GM19238 (cell line): ENCODE data around the gene CCDC169.
"Not testable (repeated sequence)": the region's sequence is repeated elsewhere in the genome, so short reads cannot be mapped to it uniquely, and the experiment has no call there.

Experiments
- DNase-seq: peaks from one replicate; pipeline ENCODE4 v3.0.0; 2011; ENCODE audit warnings: low spot score; ENCODE audit not compliant: insufficient read length

Gene CCDC169

DNA sequence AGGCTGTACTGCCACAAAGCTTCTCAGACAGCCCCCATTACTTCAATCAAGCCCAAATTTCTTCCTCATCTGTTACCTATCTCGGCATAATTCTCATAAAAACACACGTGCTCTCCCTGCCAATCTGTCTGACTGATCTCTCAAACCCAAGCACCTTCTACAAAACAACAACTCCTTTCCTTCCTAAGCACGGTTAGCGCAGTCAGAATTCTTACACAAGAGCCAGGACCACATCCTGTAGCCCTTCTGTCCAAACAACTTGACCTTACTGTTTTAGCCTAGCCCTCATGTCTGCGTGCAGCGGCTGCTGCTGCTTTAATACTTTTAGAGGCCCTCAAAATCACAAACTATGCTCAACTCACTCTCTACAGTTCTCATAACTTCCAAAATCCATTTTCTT is 22.2 kb upstream of the CCDC169 start:
- DNase-seq: not testable (repeated sequence)

DNA sequence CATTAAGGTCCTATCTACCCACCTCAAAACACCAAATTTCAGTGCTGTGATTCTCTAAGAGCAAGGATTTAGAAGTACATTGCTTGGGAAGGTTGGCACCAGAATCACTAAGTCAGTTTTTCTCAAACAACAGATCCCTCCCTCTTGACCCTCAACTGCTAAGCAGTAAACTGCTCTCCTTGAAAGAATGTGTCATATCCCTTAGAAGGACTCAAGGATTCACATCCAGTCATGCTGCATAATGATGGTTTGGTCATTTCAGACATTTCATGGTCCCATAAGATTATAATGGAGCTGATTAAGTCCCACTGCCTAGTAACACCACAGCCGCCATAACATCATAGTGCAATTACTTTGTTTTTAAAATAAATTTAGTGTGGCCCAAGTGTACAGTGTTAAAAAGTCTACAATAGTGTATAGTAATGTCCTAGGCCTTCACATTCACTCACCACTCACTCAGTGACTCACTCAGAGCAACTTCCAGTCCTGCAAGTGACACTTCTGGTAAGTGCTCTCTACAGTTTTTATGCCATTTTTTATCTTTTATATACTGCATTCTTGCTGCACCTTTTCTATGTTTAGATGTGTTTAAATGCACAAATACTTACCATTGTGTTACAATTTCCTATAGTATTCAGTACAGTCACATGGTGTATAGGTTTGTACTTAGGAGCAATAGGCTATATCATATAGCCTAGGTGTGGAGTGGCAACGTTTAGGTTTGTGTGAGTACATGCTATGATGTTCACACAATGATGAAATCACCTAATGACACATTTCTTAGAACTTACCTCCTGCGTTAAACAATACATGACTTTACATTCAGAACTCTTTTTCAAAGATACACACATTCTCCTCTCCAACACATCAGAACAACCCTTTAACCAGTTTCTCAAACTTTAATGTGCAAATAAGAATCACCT is 15.7 kb upstream of the CCDC169 start:
- DNase-seq: no peak

DNA sequence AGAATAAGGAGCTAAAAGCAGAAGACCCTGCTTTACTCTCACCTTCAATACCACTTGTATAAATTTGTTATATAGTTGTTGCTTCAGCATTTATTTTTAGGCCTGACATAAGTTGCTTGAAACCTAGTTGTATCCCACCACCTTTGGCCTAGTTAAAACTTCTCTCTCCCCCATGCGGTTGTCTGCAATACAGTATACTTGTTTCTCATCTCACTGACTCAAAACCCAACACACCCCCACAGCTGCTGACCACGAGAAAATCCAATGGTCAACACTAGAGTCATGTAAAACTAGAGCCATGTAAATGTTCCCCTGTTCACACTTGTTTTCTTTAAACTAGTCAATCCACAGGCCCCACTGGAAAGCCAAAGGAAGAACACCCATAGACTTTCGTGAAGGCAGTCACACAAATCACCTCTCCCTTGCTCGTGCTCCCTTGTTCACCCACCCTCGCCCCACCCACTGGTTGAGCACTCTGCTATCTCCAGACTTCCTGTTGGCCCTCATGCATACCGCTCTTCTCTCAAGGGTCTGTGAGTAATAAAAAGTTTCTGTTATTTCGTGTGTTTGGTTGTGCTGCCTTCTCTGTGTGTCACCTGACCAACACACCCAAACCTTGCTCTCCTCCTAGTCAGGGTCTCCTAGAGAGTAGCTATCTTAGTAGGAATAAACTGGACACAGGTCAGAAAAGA is 12.9 kb upstream of the CCDC169 start:
- DNase-seq: no peak

DNA sequence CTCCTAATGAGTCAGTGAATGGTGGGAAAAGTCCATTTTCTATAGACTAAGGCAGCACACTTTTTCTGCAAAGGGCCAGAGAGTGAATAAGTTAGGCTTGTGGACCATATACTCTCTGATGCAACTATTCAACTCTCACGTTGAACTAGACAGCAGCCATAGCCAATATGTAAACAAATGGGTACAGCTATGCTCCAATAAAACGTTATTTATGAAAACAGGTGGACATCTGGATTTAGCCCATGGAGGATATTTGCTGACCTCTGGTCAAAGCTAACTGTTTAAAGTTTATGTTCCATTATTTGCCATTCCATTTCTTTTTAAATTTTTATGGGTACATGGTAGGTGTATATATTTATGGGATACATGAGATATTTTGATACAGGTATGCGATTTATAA is 4.7 kb upstream of the CCDC169 start:
- no peak for DNase-seq

DNA sequence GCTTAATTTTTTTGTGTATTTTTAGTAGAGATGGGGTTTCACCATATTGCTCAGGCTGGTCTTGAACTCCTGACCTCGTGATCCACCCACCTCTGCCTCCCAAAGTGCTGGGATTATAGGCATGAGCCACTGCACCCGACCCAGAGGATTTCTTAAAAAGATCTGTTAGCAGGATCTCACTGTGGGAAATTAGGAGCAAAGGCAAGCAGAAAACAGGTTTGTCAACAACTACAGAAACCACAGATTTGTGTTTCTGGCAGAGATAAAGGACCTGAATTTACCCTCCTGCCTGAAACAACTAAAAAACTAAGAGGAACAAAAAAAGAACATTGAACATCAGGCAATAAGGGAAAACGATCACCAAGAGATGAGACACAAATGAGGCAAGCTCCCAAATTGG is 1.9 kb upstream of the CCDC169 start:
- DNase-seq: not testable (repeated sequence)

DNA sequence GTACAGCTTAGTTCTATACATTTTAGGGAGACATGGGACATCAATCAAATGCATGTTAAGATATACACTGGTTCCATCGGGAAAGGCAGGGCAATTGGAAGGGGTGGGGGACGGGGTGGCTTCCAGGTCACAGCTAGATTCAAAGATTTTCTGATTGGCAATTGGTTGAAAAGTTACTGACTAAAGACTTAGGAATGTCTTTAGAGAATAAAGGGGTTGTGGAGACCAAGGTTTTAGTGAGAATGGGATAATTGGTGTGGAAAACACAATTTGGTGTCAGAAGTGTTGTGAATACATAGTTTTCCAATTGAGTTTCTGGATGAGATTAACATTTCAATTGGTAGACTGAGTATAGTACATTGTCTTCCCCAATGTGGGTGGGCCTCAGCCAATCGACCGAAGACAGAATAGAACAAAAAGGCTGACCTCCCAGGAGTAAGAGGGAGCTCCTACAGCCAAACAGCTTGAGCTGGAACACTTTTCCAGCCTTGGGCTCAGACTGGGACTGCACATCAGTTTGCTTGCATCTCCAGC is 988 bp upstream of the CCDC169 start:
- DNase-seq: no peak

DNA sequence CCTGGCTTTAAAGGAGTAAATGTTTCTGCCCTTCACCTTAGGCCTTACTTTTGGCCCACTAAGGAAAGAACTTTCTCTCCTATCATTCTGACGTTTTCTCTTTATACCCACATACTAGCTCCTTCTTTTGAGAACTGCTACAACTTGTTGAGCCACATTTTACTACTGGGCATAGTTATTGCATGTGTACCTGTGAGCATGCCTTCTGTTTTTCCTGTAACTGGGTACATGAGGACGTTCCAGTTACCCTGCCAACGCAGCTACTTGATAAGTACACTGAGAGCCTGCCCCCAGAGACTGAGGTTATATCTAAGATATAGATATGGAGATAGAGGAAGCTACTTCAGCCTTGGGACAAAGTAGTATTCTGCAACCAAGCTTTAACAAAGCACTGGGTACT is 3.5 kb downstream of the CCDC169 start:
- no peak for DNase-seq

DNA sequence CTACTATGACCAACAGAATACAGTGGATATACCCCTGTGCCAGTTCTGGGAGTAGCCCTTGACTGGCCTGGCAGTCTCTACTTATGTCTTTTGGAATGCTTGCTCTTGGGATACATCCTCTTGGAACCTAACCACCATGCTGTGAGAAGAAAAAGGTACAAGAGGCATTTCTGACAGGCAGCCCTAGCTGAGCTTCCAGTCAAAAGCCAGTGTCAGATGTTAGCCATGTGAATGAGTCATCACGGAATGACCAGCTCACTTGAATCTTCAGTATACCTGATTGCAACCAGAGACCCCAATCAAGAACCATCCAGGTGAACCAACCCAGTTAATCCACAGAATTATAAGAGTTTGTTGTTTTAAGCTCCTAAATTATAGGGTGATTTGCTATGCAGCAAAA is 4.1 kb downstream of the CCDC169 start:
- no peak for DNase-seq

DNA sequence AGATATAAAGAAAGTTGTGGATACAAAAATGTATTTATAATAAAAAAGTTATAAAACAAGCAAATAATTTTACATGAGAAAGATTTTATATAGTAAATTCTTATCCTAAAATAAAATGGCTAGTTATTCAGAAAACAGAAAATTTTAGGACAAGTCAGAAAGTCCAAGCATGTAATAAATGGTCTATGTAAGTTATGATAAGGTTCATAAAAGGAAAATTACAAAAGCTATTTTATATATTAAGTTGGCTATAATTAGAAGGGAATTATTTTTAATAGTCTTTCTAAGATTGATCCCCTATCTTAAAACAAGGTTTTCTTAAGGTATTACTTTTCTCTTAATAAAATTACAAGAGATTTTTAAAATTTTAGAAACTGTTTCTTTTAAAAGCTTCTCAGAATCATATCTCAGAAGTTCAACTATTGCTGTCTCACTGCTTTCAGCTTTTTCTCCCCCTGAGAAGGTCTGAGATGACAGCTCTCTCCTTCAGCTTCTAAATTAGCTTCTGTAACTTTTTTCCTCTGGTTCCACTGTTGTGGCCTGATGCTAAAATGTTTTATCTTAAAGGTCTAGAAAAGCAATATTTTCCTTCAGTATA is 8.7 kb downstream of the CCDC169 start:
- no peak for DNase-seq

DNA sequence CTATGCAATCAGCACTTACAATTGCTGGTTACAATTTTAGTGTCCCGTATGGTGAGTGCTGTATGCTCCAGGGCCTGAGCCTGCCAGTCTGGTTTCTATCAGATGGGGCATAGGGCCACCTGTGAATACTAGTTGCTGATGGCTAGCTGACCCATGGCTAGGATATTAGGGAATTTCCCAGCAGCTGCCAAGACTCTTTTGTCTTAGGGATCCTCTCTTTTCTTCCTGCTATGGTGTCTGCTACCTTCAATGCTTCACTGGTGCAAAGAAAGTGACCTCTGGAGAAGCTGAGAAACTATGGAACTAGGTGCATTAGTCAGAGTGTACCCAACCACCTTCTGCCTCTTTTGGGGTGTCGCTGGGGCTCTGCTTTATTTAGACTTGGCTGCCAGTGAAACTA is 11.6 kb downstream of the CCDC169 start:
- DNase-seq: no peak

DNA sequence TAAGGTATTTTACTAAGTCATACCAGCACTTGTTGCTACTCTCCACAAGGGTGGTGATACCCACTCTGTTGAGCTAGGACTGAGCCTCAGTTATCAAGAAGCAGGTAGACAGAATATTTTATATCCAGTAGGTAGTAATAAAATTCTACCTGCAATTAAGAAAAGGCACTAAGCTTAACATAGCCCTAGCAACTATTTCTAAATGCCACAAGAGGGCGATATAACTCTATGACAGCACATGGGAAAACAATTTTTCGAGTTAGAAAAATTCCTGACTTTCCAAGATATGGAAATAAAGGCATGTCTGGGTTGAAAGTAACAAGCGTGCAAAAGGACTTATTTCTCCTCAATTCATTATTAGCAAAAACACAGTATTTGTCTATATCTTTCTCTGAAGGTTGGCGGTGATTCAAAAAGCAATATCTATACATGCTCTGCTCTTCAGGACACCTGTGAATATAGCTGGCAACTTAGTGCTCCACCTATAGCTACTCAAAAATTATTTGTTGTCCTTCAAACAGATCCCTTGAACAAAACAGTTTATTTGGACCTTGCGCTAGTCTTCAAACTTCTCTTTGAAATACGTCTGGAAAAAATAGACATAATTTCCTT is 14.7 kb downstream of the CCDC169 start:
- DNase-seq: no peak

DNA sequence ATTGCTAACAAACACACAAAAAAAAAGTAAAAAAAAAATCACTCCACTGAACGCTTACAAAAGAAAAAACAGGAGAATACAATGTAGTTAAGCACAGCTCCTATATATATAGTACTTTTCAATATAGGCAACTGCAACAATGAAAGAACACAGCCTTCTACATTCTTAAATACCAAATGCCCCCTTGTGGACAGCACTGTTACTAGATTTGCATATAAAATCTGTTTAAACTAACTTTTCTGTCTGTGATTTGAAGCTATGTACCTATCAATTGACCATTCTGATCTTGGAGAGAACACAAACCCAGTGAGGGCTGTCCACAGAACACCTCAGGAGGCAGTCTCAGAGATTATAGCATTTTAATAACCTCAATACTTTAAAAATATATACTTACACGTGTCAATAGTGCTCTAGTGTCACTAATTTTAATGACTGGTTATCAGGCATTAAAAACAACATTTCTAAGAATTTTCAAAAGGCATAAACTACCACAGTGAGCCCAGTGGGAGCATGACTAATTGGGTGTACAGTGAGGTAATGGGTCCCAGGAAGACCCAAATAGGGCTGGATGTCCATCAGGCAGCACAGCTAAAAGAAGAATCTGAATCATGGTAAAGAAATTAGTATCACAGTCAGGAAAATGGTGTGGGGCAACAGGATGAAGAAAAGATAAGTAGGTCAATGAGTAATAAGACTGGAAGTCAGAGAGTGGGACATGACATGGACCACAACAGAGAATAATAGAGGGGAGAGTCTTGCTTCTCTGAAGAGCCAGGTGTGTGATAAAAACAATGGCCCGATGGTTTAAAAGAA is 22.2 kb downstream of the CCDC169 start:
- no peak for DNase-seq

DNA sequence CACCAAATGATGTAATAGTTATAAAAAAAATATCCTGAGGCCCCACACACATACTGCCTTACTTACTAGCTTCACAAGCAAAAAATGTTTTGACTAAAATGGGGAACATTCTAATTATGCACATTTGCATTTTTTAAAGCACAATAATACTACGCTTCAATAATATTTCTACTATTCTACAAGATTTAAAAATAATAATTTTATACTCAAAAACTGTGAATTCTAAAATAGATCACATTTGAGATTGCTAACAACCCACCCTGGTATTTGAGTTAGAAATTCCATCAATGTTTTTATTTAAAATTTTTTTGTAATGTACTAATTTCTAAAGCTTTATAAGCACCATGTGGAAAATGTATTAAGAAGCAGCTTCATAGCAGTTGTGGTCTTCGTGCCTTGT is 24.2 kb downstream of the CCDC169 start:
- no peak for DNase-seq

DNA sequence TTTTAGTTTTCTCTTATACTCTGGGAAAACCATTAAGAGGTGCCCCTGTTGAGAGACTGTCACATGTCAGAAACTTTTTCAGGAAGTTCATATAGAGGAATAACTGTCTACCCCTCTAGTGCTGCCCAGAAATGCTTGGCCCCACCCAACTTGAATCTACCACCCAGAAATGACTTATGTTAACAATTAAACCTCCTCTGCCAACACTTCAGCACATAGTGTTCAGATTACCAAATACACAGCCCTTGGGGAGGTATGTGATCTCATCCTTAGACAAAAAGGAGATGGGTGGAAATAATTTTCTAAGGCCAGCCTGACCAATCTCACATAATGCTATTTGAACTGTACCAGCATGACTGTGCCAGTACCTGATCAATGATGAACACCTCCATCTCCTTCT is 35.6 kb downstream of the CCDC169 start:
- no peak for DNase-seq

DNA sequence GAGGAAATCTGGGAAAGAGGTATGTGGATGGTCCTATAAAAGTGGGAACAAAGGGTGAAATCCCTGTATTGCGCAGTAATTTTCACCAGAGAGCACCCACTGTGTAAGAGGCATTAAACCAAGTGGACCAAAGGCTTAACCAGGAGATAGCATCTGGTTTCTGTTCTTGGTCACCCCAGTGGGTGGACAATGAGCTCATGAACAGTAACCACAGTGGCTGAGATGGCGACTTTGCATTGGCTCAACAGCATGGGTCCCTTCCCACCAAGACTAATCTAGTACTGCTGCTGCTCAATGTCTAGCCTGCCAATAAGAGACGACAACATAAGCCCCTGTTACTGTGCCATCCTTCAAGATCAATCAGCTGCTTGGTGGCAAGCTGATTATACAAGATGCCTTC is 36.6 kb downstream of the CCDC169 start:
- DNase-seq: no peak

DNA sequence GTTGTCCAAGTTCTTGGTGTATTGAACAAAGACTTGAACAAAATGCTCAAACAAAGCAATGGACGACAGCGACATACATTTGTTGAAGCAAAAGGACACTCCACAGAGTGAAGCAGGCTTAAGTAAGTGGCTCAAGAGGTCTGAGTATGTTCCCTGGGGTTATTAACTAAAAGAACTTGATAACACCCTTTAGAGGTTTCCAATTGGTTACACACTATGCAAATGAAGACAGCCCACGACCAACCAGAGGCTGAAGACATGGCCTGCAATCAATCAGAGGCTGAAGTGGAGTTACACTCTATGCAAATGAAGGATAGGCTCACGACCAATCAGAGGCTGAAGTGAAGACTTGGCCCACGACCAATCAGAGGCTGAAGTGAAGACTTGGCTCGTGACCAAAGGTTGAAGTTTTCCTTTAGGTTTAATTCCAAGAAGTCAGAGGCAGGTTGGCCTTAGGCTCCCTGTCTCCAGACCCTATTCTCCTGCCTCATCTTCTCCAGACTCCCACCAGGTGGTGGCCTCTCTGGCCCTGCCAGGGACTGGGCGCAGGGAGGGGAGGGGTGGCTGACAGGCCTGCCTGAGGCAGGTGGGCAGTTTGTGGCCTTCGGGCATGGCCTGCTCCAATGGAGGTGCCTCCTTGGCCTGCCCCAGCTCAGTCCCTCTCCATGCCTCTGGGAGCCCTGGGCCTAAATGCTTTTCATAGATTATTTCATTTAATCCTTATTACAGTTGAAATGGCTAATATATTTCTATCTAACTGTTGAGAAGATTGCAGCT is 38.1 kb downstream of the CCDC169 start:
- DNase-seq: no peak

DNA sequence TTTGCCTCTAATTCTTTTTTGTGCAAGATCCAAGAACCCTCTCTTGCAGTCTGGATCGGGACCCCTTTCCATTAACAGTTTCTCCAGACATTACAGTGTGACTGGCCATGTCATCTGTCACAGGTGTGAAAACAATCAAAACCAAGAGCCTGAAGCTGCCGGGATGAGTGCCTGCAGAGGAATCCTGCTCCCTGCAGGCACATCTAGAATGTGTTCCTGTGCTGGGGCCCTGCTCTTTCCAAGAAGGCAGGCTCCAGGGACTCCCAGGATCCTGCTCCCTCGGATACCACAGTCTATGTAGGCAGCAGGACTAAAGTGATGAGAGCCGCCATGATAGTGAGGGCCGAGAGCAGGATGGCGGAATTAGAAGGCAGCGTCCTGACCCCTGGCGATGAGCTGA is 38.8 kb downstream of the CCDC169 start:
- DNase-seq: no peak

DNA sequence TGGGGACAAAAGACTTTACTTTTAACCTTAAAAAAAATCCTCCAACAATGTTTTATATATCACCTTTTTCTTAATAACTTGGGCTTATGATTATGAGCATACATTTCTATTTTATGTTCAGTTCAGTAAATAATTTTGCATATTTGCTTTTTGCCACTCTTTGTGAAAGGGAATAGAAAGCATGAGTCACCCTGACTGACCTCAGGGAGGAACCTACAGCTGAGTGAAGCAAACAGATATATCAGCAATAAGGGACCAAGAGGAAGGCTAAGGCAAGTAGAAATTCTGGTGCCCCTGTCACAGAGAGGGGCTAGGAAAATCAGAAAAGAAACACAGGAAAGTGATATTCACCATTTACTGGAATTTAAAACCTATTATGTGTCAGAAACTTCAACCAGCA is 46.1 kb downstream of the CCDC169 start:
- DNase-seq: no peak

DNA sequence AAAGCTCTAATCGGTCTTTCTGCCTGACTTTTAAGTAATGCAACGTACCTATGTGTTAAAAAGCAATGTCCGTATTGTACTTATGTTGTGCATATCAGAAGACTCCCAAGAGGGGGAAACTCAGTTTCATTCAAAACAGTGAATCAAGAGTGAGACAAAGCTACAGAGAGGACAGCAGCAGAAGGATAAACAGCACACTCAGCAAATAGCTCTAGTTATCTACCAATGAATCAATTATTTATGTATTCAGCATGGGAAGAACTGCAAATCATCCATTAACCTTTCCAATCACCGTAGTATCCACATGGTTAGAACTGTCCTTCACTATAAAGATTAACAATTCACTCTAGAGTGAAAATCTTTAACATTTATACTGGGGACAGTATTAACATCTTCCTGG is 46.6 kb downstream of the CCDC169 start:
- DNase-seq: no peak

DNA sequence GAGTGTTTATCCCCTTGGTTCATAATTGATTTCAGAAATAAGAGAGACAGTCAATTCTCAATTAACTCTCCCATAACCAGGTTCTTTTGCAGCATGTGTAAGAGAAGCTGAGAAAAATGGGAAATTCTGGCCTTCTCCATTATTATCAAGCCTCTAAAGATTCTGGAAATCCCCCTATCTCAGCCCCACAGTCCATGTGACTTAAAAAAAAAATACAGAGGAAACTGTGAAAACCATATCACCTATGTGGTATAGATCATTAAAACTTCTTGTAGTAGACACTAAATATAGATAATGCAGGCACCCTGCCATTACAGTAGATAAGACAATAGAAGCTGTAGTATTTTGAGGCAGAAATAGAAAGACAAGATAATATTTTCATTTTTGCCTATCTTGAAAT is 48.9 kb downstream of the CCDC169 start:
- no peak for DNase-seq
